MM.1S (cell line): ENCODE measurements around the gene SLC18A3.

Experiments used
- CTCF ChIP-seq: fragments of 300-600 bp; sonication (generic); IDR thresholded peaks from 2 replicates; pipeline ENCODE4 v1.5.1; 2016; ENCODE audit warnings: antibody characterized with exemption, low read length, mixed read lengths
- EZH2phosphoT487 ChIP-seq: fragments of 300-600 bp; sonication (generic); IDR thresholded peaks from 2 replicates; pipeline ENCODE4 v1.6.1; 2018; ENCODE audit warnings: antibody characterized with exemption, low read length

- TF ChIP-seq CTCF (no peak), EZH2phosphoT487 (no peak)
Measured at GRCh38 chr10:49625411-49625810, 15.3 kb downstream of the SLC18A3 start.
